GM23248 (cell line): ENCODE results near the gene NECAP2. TPM values are rescaled to one million over a fixed set of nuclear protein-coding genes. Genes with fewer than 3 reads are reported as not detected.

ENCODE experiments used
- DNase-seq: peaks from one replicate; pipeline ENCODE4 v3.0.0-alpha.2; 2015
- H2AFZ ChIP-seq: fragments of 200-600 bp; sonication (generic); 2 replicates; pipeline ENCODE4 v1.6.1; 2016; ENCODE audit warnings: antibody characterized with exemption
- H3F3A ChIP-seq: fragments of 200-600 bp; sonication (generic); 2 replicates; pipeline ENCODE4 v1.6.1; 2016; ENCODE audit warnings: mild to moderate bottlenecking, antibody characterized with exemption, mixed run types; ENCODE audit not compliant: insufficient read depth
- H3K27ac ChIP-seq: fragments of 200-600 bp; sonication (generic); 2 replicates; pipeline ENCODE4 v1.5.1; 2016; ENCODE audit warnings: mild to moderate bottlenecking
- H3K27me3 ChIP-seq: fragments of 200-600 bp; sonication (generic); replicated peaks from 2 replicates; pipeline ENCODE4 v1.6.1; 2016; ENCODE audit warnings: mild to moderate bottlenecking; ENCODE audit not compliant: insufficient read depth
- H3K36me3 ChIP-seq: fragments of 200-600 bp; sonication (generic); 2 replicates; pipeline ENCODE4 v1.6.1; 2016; ENCODE audit warnings: low read depth, mild to moderate bottlenecking
- H3K4me1 ChIP-seq: fragments of 200-600 bp; sonication (generic); 2 replicates; pipeline ENCODE4 v1.6.1; 2016; ENCODE audit warnings: mild to moderate bottlenecking; ENCODE audit not compliant: insufficient read depth
- H3K4me2 ChIP-seq: fragments of 200-600 bp; sonication (generic); one replicate; pipeline ENCODE4 v1.6.1; 2016; ENCODE audit warnings: mild to moderate bottlenecking; ENCODE audit not compliant: unreplicated experiment
- H3K4me3 ChIP-seq: fragments of 200-600 bp; sonication (generic); 2 replicates; pipeline ENCODE4 v1.5.1; 2016; ENCODE audit warnings: mild to moderate bottlenecking
- H3K79me2 ChIP-seq: fragments of 200-600 bp; sonication (generic); 2 replicates; pipeline ENCODE4 v1.6.1; 2016; ENCODE audit warnings: mild to moderate bottlenecking; ENCODE audit not compliant: insufficient read depth
- H3K9ac ChIP-seq: fragments of 200-600 bp; sonication (generic); 2 replicates; pipeline ENCODE4 v1.6.1; 2016; ENCODE audit warnings: mild to moderate bottlenecking
- H3K9me2 ChIP-seq: fragments of 200-600 bp; sonication (generic); 2 replicates; pipeline ENCODE4 v1.6.1; 2016; ENCODE audit warnings: mixed run types, mild to moderate bottlenecking, moderate library complexity; ENCODE audit not compliant: insufficient read depth
- H3K9me3 ChIP-seq: fragments of 200-600 bp; sonication (generic); one replicate; pipeline ENCODE4 v1.6.1; 2017; ENCODE audit warnings: low read depth
- H4K20me1 ChIP-seq: fragments of 200-600 bp; sonication (generic); 2 replicates; pipeline ENCODE4 v1.6.0; 2016; ENCODE audit not compliant: insufficient read depth
- EZH2 ChIP-seq: fragments of 200-600 bp; sonication (generic); IDR thresholded peaks from 2 replicates; pipeline ENCODE4 v1.6.1; 2018; ENCODE audit warnings: antibody characterized with exemption, mild to moderate bottlenecking; ENCODE audit not compliant: insufficient read depth, poor library complexity, severe bottlenecking
- EZH2phosphoT487 ChIP-seq: fragments of 200-600 bp; sonication (generic); IDR thresholded peaks from 2 replicates; pipeline ENCODE4 v1.6.1; 2018; ENCODE audit warnings: antibody characterized with exemption, moderate library complexity, mild to moderate bottlenecking, low read depth; ENCODE audit not compliant: insufficient read depth
- WGBS, 2 experiments: methylation state at CpG; one replicate each; pipeline ENCODE4 v1.1.6; 2015 to 2017; ENCODE audit warnings: low lambda C conversion rate in 2 of 2, low coverage in 1 of 2; ENCODE audit errors: missing lambda C conversion rate in 2 of 2; 5-methylcytosine and 5-hydroxymethylcytosine counted together
- in situ Hi-C: fragments of 300-500 bp; cut with MboI; formaldehyde crosslinking; loops from 2 replicates; pipeline ENCODE4 v1.15.0; 2020
- polyA plus RNA-seq: library from polyadenylated mRNA; unstranded; fragments of >200 nt; fragmentation: Nextera tagmentation; extraction: Ambion mirVana; gene quantifications from 2 replicates; pipeline ENCODE4 v1.2.1, GENCODE V29; 2016
- total RNA-seq: library from RNA; depleted of rRNA; stranded (reverse); fragments of >200 nt; shearing (Covaris generic); gene quantifications from 2 replicates; pipeline ENCODE4 v1.2.3, GENCODE V29; 2014

NECAP2 gene
- total and polyA plus RNA-seq, 2 experiments from 2014 or later = 102 to 117 TPM

GRCh38 chr1:16459352-16459925, 18.9 kb downstream of the NECAP2 start:
- Histone ChIP-seq H3K9me2 (no peaks in the 10 kb centered on the region), H4K20me1 (no peaks in the 10 kb centered on the region), H3K4me2 (no peak overlapping the region), H3K4me1 (no peaks in the 10 kb centered on the region), H2AFZ (no peak overlapping the region), H3F3A (0 out of 2 replicates have a peak, but pooled peaks cover 4% of the 10 kb centered on the region), H3K36me3 (peaks cover 56% of the 10 kb centered on the region), H3K27ac (no peak overlapping the region), H3K79me2 (peaks cover 10% of the 10 kb centered on the region), H3K9me3 (no peaks in the 10 kb centered on the region), H3K9ac (no peak overlapping the region), H3K4me3 (no peak overlapping the region), H3K27me3 (no peaks in the 10 kb centered on the region)
- in situ Hi-C loops = no loop called here
- TF ChIP-seq EZH2 = no peak
- no peak for TF ChIP-seq EZH2phosphoT487
- no peak for DNase-seq
- WGBS, 2 experiments = 95 to 96% methylated on average over 6 of the region's 6 CpGs

- no peak for TF ChIP-seq EZH2phosphoT487
- no peak for TF ChIP-seq EZH2
- Histone ChIP-seq H3K4me3 (no peak overlapping the region), H3K9me3 (no peaks in the 10 kb centered on the region), H3F3A (0 out of 2 replicates have a peak, but pooled peaks cover 9% of the 10 kb centered on the region), H3K27ac (no peak overlapping the region), H3K9me2 (no peaks in the 10 kb centered on the region), H3K4me2 (no peak overlapping the region), H2AFZ (no peak overlapping the region), H3K36me3 (peaks cover 36% of the 10 kb centered on the region), H3K27me3 (no peaks in the 10 kb centered on the region), H3K79me2 (no peaks in the 10 kb centered on the region), H4K20me1 (no peaks in the 10 kb centered on the region), H3K9ac (no peak overlapping the region), H3K4me1 (no peaks in the 10 kb centered on the region)
- no peak for DNase-seq
- 94 to 100% methylated on average over 3 of the region's 3 CpGs for whole genome bisulfite sequencing, 2 experiments
- in situ Hi-C loops = no loop called here
Observed at GRCh38 chr1:16461681-16462080, 21.2 kb downstream of the NECAP2 start.

- DNase-seq = no peak
- H2AFZ ChIP-seq = no peak overlapping the region
- H3F3A ChIP-seq = 0 out of 2 replicates have a peak, but pooled peaks cover 9% of the 10 kb centered on the region
- TF ChIP-seq EZH2phosphoT487 (no peak), EZH2 (no peak)
- no peaks in the 10 kb centered on the region for H3K27me3 ChIP-seq
- no peak overlapping the region for H3K27ac ChIP-seq
- H3K9ac ChIP-seq = no peak overlapping the region
- no peaks in the 10 kb centered on the region for H3K79me2 ChIP-seq
- H3K9me2 ChIP-seq = no peaks in the 10 kb centered on the region
- H4K20me1 ChIP-seq = no peaks in the 10 kb centered on the region
- WGBS, 2 experiments = 81% methylated on average over 7 of the region's 7 CpGs
- in situ Hi-C loops = no loop called here
- H3K36me3 ChIP-seq = peaks cover 28% of the 10 kb centered on the region
- H3K4me3 ChIP-seq = no peak overlapping the region
- no peaks in the 10 kb centered on the region for H3K9me3 ChIP-seq
- no peaks in the 10 kb centered on the region for H3K4me1 ChIP-seq
- no peak overlapping the region for H3K4me2 ChIP-seq
Observed at GRCh38 chr1:16462773-16463330, 22.3 kb downstream of the NECAP2 start.

- no peak for DNase-seq
- WGBS, 2 experiments = 94% methylated on average over 21 of the region's 21 CpGs
Observed at GRCh38 chr1:16464917-16465625, 24.5 kb downstream of the NECAP2 start.

More at GRCh38 chr1:16464917-16465625, 24.5 kb downstream of the NECAP2 start:
- Histone ChIP-seq H3K36me3 (peaks cover 8% of the 10 kb centered on the region; the same call in 1 of the 2 replicates), H3K9me2 (no peaks in the 10 kb centered on the region), H3F3A (0 out of 2 replicates have a peak, but pooled peaks cover 9% of the 10 kb centered on the region), H3K4me1 (no peaks in the 10 kb centered on the region), H3K9ac (no peak overlapping the region), H4K20me1 (no peaks in the 10 kb centered on the region), H3K79me2 (no peaks in the 10 kb centered on the region), H3K27ac (no peak overlapping the region), H3K4me2 (no peak overlapping the region), H3K4me3 (no peak overlapping the region), H3K9me3 (no peaks in the 10 kb centered on the region), H2AFZ (no peak overlapping the region), H3K27me3 (no peaks in the 10 kb centered on the region)
- TF ChIP-seq EZH2 = no peak
- in situ Hi-C loops = no loop called here
